Uterus (tissue), 4 donors: ENCODE measurements around the gene TRIML2. TPM values are rescaled to one million over a fixed set of nuclear protein-coding genes. Genes with fewer than 3 reads are reported as not detected.

Source experiments
- DNase-seq, 2 donors: peaks; one replicate each; pipeline ENCODE4 v3.0.0-alpha.2; 2019 to 2020
- H3K27ac ChIP-seq, 2 donors: fragments of 200-600 bp; sonication (generic); 1 replicate in 1 of 2; 2 replicates in 1 of 2; pipeline ENCODE4 v1.5.1; 2016 to 2018
- H3K27me3 ChIP-seq, 2 donors: fragments of 200-600 bp; sonication (generic); one replicate each; pipeline ENCODE4 v1.5.1; 2018 to 2019; ENCODE audit warnings: control low read depth in 1 of 2
- H3K36me3 ChIP-seq, 2 donors: fragments of 200-600 bp; sonication (generic); one replicate each; pipeline ENCODE4 v1.5.1; 2019; ENCODE audit warnings: control low read depth in 1 of 2
- H3K4me1 ChIP-seq, 2 donors: fragments of 200-600 bp; sonication (generic); one replicate each; pipeline ENCODE4 v1.5.1; 2018 to 2019; ENCODE audit warnings: control low read depth in 1 of 2
- H3K4me3 ChIP-seq, 2 donors: fragments of 200-600 bp; sonication (generic); 1 replicate in 1 of 2; 2 replicates in 1 of 2; pipeline ENCODE4 v1.5.1; 2018 to 2019; ENCODE audit warnings: mild to moderate bottlenecking in 1 of 2
- H3K9me3 ChIP-seq, 2 donors: fragments of 200-600 bp; sonication (generic); one replicate each; pipeline ENCODE4 v1.5.1; 2019; ENCODE audit warnings: control low read depth in 1 of 2
- POLR2A ChIP-seq, 2 donors: fragments of 450-650 bp; IDR thresholded peaks; one replicate each; pipeline ENCODE4 v1.6.1; 2016; ENCODE audit warnings: antibody characterized with exemption in 2 of 2, mild to moderate bottlenecking in 1 of 2, moderate library complexity in 1 of 2
- intact Hi-C: fragments of 100-400 bp; cut with DNase I; formaldehyde crosslinking; loops from one replicate; pipeline ENCODE4 v1.15.1; 2023; ENCODE audit warnings: low total_unique reads
- small RNA-seq: library from RNA; depleted of rRNA; stranded (forward); fragments of <200 nt; gene quantifications from one replicate; pipeline ENCODE3, GENCODE V24; 2016
- total RNA-seq, 4 donors: library from RNA; depleted of rRNA in 3 of 4; stranded (reverse); fragments of >200 nt in 3 of 4; gene quantifications; one replicate each; pipeline versions ENCODE4 v1.1.0 to v1.2.4, GENCODE V29; 2014 to 2023
- TF ChIP-seq, protein P1 (sequence below), 4 experiments: fragments of 200-600 bp in 2 of 4; fragments of 450-650 bp in 2 of 4; sonication (generic) in 2 of 4; IDR thresholded peaks; one replicate each; pipeline ENCODE4 v1.5.1; 2016 to 2019; ENCODE audit warnings: antibody characterized with exemption in 4 of 4, mild to moderate bottlenecking in 2 of 4, moderate library complexity in 1 of 4
- donor health status: DM: yes; HTN: yes; CAD: no.

Gene TRIML2
- total RNA-seq, 4 donors from 2014 or later: not detected

DNA sequence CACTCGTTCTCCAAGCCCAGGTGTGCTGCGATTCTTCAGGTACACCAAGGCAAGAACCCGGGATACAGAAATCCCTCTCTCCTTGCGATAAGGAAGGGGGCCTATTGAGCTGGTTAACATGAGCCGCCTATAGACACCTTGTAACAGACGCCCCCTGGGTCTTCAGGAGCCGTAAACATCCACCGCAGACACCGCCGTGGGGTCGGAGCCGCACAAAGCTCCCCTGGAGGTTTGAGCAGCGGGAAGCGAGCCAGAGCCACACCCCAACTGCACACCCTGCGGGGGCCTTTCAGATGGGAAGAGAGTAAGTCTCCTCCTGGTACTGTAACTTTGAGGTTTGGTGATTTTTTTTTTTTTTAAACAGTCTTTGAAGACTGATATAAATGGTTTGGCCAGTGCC is 67.2 kb downstream of the TRIML2 start:
- Histone ChIP-seq H3K27ac (no peak overlapping the region), H3K4me1 (no peaks in the 10 kb centered on the region), H3K27me3 (no peaks in the 10 kb centered on the region), H3K9me3 (no peaks in the 10 kb centered on the region), H3K4me3 (no peak overlapping the region), H3K36me3 (no peaks in the 10 kb centered on the region)
- TF ChIP-seq, protein P1, sequence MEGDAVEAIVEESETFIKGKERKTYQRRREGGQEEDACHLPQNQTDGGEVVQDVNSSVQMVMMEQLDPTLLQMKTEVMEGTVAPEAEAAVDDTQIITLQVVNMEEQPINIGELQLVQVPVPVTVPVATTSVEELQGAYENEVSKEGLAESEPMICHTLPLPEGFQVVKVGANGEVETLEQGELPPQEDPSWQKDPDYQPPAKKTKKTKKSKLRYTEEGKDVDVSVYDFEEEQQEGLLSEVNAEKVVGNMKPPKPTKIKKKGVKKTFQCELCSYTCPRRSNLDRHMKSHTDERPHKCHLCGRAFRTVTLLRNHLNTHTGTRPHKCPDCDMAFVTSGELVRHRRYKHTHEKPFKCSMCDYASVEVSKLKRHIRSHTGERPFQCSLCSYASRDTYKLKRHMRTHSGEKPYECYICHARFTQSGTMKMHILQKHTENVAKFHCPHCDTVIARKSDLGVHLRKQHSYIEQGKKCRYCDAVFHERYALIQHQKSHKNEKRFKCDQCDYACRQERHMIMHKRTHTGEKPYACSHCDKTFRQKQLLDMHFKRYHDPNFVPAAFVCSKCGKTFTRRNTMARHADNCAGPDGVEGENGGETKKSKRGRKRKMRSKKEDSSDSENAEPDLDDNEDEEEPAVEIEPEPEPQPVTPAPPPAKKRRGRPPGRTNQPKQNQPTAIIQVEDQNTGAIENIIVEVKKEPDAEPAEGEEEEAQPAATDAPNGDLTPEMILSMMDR (IDR thresholded peaks at IDR 0.05): no peak
- TF ChIP-seq POLR2A (IDR thresholded peaks at IDR 0.05): no peak
- no peak for DNase-seq
- intact Hi-C loops: no loop called here

- no peaks in the 10 kb centered on the region for H3K4me1 ChIP-seq
- no peaks in the 10 kb centered on the region for H3K9me3 ChIP-seq
- no peaks in the 10 kb centered on the region for H3K36me3 ChIP-seq
- no peak overlapping the region for H3K27ac ChIP-seq
- no peak for DNase-seq
- no peaks in the 10 kb centered on the region for H3K27me3 ChIP-seq
- no peak overlapping the region for H3K4me3 ChIP-seq
- intact Hi-C loops: no loop called here
- TF ChIP-seq, protein P1 (IDR thresholded peaks at IDR 0.05): no peak
- no peak for TF ChIP-seq POLR2A (IDR thresholded peaks at IDR 0.05)
Observed at GRCh38 chr4:188041721-188042120, 67.7 kb downstream of the TRIML2 start.

Small RNAs within 50 kb of the gene (small RNA-seq; reads per million reads assigned to genes)
- gene RNU6-173P: not detected

Other genes starting within 250 kb of the TRIML2 start
- gene ZFP42, start 113.8 kb downstream of the TRIML2 start, total RNA-seq: under 1 TPM in 1 of 4 donors, not detected in 3; 0.90 TPM
- not detected for gene TRIML1, start 29.8 kb upstream of the TRIML2 start, total RNA-seq